ENCODE results near the gene CTDSP1.

DNA sequence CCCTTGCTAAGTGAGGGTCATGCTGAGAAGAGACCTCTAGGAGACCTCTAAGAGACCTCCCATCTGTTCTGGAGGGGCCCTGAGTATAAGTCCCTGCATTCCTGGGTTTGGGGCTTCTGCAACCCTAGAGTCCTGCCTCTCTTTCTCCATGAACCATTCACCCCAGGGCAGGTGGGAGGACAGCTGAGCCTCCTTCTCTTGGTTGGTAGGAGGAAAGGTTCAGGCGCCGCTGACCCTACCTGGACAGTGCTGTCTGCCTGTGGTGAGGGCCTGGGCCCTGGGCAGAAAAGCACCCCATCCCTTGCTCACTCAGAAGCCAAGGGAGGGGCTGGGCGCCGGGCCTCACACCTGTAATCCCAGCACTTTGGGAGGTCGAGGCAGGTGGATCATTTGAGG is 18.7 kb downstream of the CTDSP1 start:
- TF ChIP-seq, protein P1, sequence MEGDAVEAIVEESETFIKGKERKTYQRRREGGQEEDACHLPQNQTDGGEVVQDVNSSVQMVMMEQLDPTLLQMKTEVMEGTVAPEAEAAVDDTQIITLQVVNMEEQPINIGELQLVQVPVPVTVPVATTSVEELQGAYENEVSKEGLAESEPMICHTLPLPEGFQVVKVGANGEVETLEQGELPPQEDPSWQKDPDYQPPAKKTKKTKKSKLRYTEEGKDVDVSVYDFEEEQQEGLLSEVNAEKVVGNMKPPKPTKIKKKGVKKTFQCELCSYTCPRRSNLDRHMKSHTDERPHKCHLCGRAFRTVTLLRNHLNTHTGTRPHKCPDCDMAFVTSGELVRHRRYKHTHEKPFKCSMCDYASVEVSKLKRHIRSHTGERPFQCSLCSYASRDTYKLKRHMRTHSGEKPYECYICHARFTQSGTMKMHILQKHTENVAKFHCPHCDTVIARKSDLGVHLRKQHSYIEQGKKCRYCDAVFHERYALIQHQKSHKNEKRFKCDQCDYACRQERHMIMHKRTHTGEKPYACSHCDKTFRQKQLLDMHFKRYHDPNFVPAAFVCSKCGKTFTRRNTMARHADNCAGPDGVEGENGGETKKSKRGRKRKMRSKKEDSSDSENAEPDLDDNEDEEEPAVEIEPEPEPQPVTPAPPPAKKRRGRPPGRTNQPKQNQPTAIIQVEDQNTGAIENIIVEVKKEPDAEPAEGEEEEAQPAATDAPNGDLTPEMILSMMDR (IDR thresholded peaks at IDR 0.05) = no peak
- no peak for TF ChIP-seq EP300 (IDR thresholded peaks at IDR 0.05)

All from tibial nerve (tissue), 4 donors.